Peyer's patch (tissue), 4 donors: Measurements from ENCODE around the gene CDC34.

Experiments
- POLR2A ChIP-seq, 2 donors: fragments of 450-650 bp; IDR thresholded peaks; one replicate each; pipeline ENCODE4 v1.5.1; 2017; ENCODE audit warnings: antibody characterized with exemption in 2 of 2, mild to moderate bottlenecking in 2 of 2, moderate library complexity in 2 of 2
- TF ChIP-seq, protein P1 (sequence below), 6 experiments: fragments of 450-650 bp in 4 of 6; fragments of 200-600 bp in 2 of 6; sonication (generic) in 1 of 6; IDR thresholded peaks; one replicate each; pipeline ENCODE4 v1.5.1; 2017 to 2019; ENCODE audit warnings: antibody characterized with exemption in 6 of 6, mild to moderate bottlenecking in 3 of 6, moderate library complexity in 1 of 6

DNA sequence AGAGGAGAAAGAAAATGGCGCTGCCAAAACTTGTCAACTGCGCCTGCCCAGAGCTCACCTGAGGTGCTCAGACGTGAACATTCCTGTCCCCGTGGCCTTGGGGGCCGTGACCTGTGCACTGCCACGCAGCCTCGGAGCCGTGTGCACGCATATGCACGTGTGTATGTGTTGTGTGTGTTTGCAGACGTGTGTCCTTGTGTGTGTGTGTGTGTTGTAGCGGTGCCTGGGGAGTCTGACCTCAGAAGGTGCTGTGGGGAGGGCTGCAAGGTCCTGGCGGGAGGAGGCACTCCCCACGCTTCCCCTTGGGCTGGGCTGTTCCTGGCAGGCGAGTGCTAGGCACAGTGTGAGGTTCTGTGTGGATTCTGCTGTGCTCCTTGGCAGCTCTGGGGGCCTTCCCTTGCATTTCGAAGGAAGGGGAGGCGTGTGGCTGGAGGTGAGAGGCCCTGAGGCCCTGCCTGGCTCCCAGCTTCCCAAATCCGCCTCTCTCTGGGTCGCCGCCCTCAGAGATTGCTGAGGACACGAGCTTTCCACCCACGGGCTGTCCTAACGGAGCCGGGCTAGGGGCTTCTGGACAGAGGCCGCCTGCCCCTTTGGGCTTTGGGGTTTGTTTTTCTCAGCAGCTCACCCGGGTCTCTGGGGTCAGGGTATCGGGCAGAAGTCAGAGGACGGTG is 45.3 kb downstream of the CDC34 start:
- TF ChIP-seq, protein P1, sequence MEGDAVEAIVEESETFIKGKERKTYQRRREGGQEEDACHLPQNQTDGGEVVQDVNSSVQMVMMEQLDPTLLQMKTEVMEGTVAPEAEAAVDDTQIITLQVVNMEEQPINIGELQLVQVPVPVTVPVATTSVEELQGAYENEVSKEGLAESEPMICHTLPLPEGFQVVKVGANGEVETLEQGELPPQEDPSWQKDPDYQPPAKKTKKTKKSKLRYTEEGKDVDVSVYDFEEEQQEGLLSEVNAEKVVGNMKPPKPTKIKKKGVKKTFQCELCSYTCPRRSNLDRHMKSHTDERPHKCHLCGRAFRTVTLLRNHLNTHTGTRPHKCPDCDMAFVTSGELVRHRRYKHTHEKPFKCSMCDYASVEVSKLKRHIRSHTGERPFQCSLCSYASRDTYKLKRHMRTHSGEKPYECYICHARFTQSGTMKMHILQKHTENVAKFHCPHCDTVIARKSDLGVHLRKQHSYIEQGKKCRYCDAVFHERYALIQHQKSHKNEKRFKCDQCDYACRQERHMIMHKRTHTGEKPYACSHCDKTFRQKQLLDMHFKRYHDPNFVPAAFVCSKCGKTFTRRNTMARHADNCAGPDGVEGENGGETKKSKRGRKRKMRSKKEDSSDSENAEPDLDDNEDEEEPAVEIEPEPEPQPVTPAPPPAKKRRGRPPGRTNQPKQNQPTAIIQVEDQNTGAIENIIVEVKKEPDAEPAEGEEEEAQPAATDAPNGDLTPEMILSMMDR (IDR thresholded peaks at IDR 0.05) = no peak
- no peak for TF ChIP-seq POLR2A (IDR thresholded peaks at IDR 0.05)
